HG03439 (cell line): ENCODE data around the gene RHBDD1.

Experiments used
- ATAC-seq: cut with Tn5 transposase; IDR thresholded peaks from one replicate; pipeline ENCODE4 v1.9.1; 2021; ENCODE audit warnings: mild to moderate bottlenecking, moderate library complexity; ENCODE audit not compliant: unreplicated experiment

The RHBDD1 gene

DNA sequence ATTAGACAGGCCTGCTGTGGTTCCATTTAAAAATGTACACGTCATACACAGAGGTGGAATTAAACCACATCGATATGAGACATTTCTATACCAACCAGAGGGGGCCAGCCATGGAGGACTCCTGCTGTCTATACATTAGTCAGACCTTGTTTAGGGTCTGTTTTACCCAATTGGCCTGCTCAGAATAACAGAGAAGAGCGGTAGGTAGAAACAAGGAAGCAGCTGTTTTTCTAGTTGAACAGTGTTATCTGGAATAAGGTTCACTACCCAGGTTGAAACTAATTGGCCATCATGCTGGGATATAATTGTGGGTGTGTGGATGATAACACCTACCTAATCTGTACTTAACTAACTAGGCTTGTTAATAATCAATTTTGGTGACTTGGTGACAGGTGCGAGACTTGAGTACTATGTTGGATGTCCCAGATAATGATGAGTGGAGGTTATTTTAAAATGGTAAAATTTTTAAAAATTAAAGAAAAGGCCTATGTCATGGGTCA, 47.5 kb downstream of the RHBDD1 start:
- ATAC-seq = no peak

DNA sequence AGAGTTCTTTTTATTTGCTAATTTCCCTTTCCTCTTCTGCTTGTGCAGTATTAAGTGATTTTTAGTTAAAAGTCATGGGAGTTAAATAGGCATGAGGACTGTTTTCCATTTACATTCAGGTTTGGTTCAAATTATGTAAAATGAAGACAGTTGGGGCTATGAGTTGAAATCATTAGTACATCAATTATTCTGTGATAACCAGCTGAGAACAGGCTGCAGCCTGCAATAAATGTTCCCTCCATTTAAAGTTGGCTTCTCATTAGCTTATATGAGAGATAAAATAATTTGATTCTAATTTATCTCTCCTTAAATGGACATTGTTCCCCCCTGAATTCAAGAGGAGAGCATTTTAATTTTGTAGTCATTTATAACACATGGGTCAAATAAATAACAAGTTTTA, 48.3 kb downstream of the RHBDD1 start:
- no peak for ATAC-seq

DNA sequence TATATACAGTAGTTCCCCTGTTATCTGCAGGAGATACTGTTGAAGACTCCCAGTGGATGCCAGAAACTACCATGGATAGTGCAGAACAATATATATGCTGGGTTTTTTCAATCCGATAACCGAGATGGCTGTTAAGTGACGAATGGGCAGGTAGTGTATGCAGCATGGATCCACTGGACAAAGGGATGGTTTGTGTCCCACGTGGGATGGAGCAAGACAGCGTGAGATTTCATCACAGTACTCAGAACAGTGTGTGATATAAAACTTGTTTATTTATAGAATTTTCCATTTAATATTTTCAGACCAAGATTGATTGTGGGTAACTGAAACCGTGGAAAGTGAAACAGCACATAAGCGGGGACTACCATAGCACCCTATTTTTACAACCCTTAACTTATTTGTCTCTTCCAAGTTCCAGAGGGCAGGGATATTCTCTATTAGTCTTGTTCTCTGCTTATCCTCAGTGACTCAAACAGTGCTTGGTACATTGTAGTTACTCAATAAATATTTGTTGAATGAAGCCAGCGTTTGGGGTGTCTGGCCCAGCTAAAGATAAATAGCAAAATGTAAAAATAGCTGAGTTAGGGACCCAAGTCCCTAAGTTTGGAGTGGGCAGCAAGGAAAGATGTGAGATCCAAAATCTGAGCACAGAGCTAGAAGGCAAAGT, 50.0 kb downstream of the RHBDD1 start:
- ATAC-seq = no peak

DNA sequence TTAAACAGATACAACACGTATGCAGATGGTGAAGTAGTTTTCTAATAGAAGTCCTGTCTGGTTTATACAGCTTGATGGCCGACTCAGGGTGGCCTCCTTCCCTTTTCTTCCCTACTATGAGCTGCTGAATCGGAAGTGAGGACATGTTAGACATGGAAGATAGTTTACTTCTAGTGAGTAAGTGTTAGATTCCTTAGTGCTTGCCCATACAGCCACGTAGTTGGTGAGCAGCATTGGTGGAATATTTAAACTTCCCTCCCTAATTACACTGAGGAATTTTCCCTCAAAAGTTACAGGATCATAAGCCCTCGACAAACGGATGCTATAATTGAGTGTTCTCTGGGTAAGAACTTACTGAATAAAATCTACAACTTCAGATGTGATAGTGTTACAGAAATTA, 52.1 kb downstream of the RHBDD1 start:
- no peak for ATAC-seq

DNA sequence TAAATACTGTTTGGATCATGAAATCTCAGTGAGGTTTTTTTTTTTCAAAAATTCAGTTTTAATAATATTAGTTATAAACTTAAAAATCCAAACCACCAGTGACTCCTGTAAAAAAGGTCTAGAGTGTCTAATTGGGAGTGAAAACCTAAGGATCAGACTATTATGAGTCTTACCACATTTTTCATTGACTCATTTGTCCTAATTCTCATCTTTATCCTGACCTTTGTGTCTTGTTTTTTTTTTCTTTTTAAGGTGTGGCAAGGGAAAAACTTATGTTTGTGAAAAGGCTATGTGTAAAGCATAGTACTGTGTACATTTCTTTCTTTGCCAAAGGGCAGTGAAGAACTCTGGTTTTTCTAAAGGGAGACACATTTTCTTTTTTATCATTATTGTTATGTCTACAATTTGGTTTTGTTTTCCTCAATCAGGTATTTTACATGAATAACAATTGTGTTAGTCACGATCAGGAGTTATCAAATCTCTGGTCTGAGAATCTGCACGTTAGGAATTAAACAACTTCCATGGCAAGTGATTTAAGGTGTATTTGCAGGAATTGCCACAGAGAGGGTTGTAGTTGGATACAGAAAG, 52.6 kb downstream of the RHBDD1 start:
- ATAC-seq = no peak

DNA sequence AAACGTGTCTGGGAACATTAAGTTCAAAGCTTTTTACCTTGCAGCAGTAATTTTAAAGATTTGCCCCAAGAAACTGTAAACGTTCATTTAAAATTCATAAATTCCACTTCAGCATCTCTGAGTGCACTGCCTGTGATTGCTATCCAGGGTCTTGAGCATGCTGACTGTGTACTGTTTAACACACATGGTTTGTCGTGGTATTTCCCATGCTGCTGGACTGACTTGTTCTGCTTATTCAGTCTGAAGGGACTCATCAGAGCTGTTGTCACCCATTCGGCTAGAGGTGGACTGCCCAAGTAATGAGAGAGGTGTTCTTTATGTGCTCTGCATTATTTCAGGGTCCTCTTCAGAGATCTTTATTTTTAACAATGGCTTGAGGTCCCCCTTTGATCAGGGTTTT, 53.1 kb downstream of the RHBDD1 start:
- ATAC-seq = no peak

DNA sequence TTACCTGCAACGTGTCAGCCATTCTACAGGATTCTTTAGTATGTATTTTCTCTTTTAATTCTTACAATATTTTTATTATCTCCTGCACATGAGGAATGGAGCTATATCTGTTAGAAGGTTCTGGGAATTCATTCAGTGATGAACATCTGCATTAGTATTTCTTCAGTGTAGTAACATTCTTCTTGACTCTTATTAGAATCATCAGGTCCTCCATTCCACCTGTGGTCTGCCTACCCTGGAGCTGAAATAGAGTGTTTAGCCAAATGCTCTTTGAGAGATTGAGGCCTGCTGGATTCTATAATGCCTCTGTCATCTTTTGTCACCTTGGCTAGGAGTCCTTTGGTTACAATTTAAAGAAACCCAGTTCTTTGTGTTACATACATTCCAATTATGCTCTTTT, 54.4 kb downstream of the RHBDD1 start:
- no peak for ATAC-seq

DNA sequence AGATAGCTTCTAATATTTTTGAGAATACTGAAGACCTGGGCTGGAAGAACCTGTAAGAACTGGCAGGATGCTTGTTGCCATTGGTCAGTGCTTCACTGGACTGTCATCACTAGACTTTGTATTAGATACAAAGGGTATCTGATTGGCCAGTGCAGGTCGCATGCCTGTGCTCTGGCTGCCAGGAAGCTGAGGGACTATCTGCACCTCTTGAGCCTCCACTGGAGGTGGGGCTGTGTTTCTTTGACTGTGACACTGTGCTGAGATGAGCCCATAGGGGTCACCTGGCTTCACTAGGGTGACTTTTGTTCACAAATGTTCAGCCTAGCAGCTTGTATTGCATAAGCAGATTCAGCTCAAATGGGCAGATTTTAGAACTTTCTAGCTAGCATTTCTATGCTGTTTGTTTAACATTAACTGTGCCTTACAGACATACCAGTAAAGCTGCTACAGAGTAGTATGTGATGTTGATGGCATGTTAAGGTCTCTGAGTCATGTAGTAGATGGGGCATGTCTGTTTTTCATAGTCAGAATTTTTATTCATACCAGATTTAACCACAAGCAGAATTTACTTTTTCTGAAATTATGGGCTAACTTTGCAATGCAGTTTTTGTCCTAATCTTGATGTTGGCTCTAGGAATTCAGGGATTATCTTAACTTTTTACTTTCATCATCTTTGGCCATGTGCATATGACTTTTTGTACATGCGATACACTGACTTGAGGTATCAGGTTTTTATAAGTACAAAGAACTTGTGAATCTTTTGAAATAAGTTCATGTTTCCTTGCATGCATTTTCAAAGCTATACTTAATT, 56.1 kb downstream of the RHBDD1 start:
- ATAC-seq = no peak

DNA sequence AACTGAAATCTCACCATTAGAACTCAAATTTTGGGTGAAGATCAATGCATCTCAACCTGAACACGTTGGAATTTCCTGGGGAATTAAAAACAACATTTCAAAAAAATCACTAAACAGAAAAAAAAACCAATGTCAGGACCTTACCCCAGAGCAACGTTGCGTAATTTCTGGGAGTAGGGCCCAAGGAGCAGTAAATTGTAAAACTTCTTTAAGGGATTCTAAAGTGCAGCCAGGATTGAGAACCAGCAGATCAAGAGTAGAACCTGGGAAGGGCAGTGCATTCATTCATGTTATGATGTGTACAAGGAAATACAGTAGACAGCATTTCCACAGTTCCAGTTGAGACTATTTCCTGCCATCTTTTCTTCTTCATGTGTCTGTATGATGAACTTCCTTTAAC, 56.9 kb downstream of the RHBDD1 start:
- ATAC-seq = no peak

DNA sequence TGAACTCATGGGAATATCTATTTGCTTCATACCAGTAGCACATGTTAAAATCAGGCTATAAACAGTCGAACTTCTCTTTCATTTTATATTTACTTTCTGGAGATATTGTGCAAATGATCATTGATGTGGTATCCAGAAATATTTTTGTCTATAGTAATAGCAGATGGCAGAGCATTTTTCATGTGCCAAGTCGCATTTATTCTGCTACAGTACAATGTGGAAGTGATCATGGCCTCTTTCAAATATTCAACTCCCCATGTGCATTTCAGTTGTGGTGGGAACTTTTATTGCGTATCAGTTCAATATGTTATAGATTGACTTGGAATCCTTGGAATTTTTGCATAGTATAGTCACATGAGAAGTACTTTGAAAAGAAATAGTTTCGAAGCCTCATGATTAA, 57.4 kb downstream of the RHBDD1 start:
- no peak for ATAC-seq

DNA sequence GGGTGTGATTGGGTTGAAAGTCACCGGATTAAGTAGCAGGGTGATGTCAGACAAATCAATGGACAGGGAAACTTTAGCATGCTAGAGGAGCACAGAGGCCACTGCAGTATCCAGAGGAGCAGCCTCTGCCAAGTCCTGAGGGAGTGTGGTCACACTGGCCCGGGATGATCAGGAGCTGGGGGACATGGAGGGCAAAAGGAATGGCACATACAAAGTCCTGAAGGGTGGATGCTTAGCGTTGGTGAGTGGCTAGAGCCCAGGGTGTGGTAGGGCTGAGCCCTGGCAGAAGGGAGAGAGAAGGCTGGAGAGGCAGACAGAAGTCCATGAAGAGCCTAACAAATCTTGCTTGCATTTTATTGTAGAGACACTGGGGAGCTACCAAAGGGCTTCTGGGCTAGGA, 58.9 kb downstream of the RHBDD1 start:
- ATAC-seq = no peak

DNA sequence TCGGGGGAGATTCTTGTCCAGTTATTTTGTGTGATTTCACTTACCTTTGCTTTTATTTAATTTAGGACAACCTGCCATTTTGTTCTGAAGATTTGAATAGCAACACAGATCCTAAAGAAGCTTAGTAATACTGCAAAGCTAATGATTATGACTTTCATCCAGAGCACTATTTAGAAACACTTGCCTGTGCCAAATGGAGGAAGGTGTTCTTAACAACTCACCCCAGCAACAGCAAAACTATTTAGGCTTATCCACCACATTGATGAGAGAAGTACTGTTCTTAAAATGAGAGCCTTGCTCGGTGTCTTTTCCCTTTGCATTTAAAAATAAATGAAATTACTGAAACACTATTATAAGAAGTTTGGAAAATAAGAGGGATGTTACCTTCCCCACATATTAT, 59.7 kb downstream of the RHBDD1 start:
- ATAC-seq = no peak

DNA sequence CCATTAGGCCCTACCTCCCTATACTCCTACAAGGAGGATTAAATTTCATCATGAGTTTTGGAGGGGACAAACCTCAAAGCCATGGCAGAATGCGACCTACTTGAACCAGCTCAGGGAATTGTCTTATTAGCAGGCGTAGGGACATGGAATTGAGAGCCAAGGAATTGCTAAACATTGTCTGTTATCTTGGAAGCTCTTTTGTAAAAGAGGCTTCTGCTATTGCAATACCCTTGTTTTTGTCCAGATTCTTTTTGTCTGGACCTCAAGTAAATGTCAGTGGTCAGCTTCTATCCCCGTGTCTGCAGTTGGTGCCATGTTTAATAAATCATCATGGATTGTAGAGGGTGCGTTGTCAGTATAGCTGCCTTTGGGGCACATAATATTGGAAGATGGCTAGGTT, 62.3 kb downstream of the RHBDD1 start:
- ATAC-seq = no peak

DNA sequence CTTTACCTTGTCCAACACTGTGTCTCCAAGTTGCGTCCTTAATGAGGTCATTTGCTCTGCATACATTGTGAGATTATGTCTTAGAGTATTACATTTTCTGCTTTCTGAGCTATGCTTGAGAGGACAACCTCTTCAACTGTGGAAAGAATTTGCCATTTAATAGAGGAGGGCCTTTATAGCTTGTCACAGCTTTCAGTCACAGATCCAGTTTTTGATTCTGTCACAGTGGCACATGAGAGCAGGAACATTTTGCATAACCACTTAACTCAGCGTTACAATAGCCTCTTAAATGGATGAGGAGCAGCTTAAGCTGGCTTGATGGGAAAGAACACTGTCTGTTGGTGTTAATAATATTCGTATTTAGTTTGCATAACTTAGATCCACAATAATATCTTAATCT, 63.0 kb downstream of the RHBDD1 start:
- no peak for ATAC-seq

DNA sequence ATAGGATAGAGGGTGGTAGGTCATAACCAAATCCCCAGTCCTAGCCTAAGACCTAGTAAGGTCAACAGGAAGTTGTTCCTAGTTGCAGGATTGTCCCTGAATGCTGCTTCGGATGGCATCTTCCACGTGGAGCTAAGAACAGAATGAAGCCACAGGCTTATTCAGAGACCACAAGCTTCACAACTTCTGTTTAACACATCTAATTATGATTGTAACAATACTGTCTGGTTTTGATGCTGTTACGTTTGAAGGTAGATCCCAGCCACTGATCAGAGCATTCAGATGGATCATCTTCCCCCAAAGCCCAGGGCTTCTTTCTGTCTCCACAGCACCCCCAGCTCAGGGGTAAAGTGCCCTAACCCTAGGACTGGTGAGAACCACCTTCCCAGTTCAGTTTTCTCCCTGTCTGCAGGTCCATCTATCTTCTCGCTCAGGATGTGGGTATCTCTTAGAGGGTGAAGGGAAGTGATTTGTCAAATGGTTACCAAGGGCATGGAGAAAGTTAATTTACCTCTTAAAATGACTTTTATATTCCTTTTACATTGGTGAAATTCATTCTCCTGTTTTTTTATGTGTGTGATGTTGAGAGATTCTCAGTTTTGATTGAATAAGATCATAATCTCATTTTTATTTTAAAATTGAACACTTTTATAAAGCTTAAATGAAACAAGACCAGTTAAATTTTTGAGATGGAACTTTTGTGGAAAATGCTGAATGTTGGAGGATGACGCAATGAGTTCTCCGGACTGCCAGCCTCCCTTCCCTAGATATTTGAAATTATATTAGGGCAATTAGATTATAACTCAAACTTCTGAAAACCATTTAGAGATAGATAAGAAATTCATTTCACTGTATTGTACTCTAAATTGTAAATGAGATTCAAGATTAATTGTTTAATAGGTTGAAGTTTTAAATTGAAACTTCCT, 66.5 kb downstream of the RHBDD1 start:
- no peak for ATAC-seq

DNA sequence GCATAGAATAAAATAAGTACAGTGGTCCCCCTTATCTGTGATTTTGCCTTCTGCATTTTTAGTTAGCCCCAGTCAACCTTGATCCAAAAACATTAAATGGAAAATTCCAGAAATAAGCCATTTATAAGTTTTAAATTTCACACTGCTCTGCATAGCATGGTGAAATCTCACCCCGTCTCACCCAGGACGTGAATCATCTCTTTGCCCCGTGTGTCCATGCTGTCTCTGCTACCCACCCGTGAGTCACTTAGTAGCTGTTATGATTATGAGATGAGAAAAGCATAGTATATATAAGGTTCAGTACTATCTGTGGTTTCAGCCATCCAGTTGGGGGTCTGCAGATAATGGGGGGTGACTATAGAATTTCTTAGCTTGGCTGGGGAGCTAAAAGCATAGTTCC, 67.3 kb downstream of the RHBDD1 start:
- ATAC-seq = no peak

DNA sequence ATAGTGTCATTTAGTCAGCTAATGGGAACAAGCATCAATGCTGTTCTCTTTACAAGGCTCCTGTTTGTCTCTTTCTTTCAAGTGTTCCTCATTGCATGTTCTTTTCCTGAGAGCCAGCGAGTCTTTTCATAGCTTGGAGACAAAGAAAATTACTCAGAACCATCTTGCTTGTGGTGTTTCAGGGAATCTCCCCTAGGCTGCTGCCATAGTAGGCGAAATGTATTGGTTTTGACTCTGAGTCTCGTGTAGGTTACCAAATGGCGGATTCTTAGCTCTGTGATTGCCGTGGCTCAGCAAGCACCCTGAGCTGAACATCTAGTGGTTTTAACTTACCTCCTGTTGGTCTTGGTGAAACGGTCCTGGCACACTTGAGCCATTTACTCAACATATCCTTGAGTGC, 68.7 kb downstream of the RHBDD1 start:
- ATAC-seq = peak; percentile 39

DNA sequence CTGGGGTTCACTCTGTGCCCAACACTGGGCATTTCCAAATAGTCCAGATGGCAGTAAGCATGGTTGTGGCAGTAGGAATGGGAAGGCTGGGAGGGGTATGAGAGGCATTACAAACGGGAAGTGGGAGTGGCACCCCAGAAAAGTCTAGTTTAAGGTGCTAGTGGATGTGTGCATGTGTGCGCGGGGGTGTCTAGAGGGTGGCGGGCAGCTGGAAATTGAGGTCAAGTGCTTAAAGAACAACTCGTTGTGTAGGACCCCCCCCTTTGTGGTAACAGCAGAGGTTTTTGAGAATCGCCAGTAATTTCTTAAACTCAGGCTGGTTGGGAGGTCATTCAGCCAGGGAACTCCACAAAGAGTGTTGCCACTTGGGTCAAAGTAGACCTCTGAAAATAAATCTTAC, 69.9 kb downstream of the RHBDD1 start:
- peak; percentile 32 for ATAC-seq

DNA sequence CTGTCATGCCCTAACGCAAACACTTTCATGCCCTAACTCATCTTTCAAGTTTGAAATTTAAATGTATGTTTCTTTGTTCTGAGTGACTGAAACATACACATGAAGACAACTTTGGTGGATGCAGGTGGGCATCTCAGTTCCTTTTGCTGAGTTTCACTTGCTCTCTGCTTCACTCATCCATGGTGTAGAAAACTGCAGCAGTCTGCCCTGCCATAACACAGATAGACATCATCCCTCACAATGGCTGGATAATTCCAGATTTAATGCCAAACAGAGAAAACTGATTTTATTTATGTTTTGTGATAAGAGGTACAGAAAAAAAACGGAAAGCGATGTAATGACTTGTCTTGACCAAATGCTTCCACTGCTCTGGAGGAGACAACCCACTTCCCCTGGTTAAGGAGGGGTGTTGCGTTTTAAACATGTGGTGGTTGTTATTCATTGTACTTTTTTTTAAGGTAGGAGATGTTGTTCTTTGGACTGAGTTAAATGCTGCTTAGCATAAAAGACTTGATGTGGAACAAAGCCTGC, 70.4 kb downstream of the RHBDD1 start:
- ATAC-seq = peak; percentile 75

DNA sequence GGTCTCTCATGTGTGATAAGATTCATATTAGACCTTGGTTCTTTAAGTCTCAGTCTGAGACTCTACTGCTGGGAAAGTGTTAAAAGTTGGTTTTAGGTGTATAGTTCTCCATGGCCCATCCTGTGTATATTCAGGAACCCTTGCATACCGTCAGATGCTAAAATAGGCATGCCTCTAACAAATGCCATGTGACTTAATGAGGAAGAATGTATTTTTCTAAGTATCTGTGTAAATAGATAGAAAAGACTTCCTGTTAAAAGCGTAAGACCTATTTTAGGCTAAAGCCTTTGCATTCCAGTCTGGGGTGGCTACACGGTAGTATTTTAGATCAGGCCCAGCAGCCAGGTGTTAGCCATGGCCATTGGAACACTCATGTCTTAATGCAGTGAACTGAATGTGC, 73.3 kb downstream of the RHBDD1 start:
- no peak for ATAC-seq

DNA sequence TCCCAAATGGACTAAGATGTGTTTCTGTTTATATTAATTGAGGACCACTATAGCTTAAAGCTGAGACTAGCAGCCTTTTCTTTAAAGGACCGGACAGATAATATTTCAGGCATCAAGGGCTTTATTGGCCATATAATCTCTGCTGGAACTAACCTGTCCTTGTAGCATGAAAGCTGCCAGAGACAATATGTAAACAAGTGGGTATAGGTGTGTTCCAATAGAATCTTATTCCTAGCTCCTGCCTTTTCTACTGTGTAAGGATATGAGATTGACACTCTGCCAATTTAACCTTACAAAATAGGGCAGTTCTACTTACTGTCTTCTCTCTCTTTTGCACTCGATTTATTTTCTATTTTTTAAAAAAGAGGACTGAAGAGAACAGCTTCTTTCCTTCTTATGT, 74.0 kb downstream of the RHBDD1 start:
- ATAC-seq = no peak
